Progenitor cell of endocrine pancreas (in vitro differentiated cells): ENCODE data around the gene GPC3. TPM values are rescaled to one million over a fixed set of nuclear protein-coding genes. Genes with fewer than 3 reads are reported as not detected.
A peak's percentile ranks its signal among the peaks of the same experiment; 100 is the strongest.
"Not testable (repeated sequence)": the region's sequence is repeated elsewhere in the genome, so short reads cannot be mapped to it uniquely, and the experiment has no call there.

Experiments
- DNase-seq: peaks from one replicate; pipeline ENCODE4 v3.0.0; 2021; ENCODE audit warnings: low spot score; ENCODE audit not compliant: unreplicated experiment
- H3K27ac Mint-ChIP-seq: 2 replicates; pipeline ENCODE4 v1.8.0; 2021; ENCODE audit warnings: mild to moderate bottlenecking, moderate library complexity, mixed read lengths
- H3K27me3 Mint-ChIP-seq: 2 replicates; pipeline ENCODE4 v1.8.0; 2021; ENCODE audit warnings: mixed read lengths
- H3K36me3 Mint-ChIP-seq: 2 replicates; pipeline ENCODE4 v1.8.0; 2022; ENCODE audit warnings: mixed read lengths; ENCODE audit not compliant: insufficient read depth
- H3K4me1 Mint-ChIP-seq: 2 replicates; pipeline ENCODE4 v1.8.0; 2021; ENCODE audit warnings: low read depth, mixed read lengths
- H3K4me3 Mint-ChIP-seq: 2 replicates; pipeline ENCODE4 v1.8.0; 2021; ENCODE audit warnings: low read depth, mild to moderate bottlenecking, moderate library complexity, mixed read lengths
- H3K9me3 Mint-ChIP-seq: 2 replicates; pipeline ENCODE4 v1.8.0; 2021; ENCODE audit warnings: low read depth, mixed read lengths
- CTCF ChIP-seq: fragments of 200-600 bp; sonication (generic); IDR thresholded peaks from one replicate; pipeline ENCODE4 v1.5.0; 2021; ENCODE audit warnings: antibody characterized with exemption, mild to moderate bottlenecking; ENCODE audit not compliant: unreplicated experiment
- total RNA-seq: library from RNA; stranded (reverse); gene quantifications from 2 replicates; pipeline ENCODE4 v1.2.1, GENCODE V29; 2021

GPC3 gene
- total RNA-seq, 1 donor from 2014 or later = 197 TPM

- no peak for TF ChIP-seq CTCF
- Mint-ChIP-seq H3K9me3 (no peaks in the 10 kb centered on the region), H3K27me3 (no peaks in the 10 kb centered on the region), H3K27ac (no peak overlapping the region), H3K4me3 (no peak overlapping the region), H3K4me1 (peaks cover 12% of the 10 kb centered on the region), H3K36me3 (no peaks in the 10 kb centered on the region)
- DNase-seq = no peak
These were observed 38.5 kb upstream of the GPC3 start for GRCh38 chrX:134023851-134024281.

- DNase-seq = no peak
- Mint-ChIP-seq H3K4me3 (no peak overlapping the region), H3K9me3 (no peaks in the 10 kb centered on the region), H3K36me3 (no peaks in the 10 kb centered on the region), H3K27ac (no peak overlapping the region), H3K4me1 (peaks cover 15% of the 10 kb centered on the region), H3K27me3 (no peaks in the 10 kb centered on the region)
- peak; percentile 60 for TF ChIP-seq CTCF
These were observed 35.5 kb upstream of the GPC3 start for GRCh38 chrX:134020910-134021309.

GRCh38 chrX:134019567-134020206 lies 34.3 kb upstream of the GPC3 start:
- no peak for DNase-seq
- Mint-ChIP-seq H3K27ac (no peak overlapping the region), H3K4me1 (peaks cover 16% of the 10 kb centered on the region), H3K27me3 (no peaks in the 10 kb centered on the region), H3K9me3 (no peaks in the 10 kb centered on the region), H3K36me3 (no peaks in the 10 kb centered on the region), H3K4me3 (no peak overlapping the region)
- TF ChIP-seq CTCF = no peak

- DNase-seq, H3K4me3 Mint-ChIP-seq, H3K9me3 Mint-ChIP-seq, H3K27ac Mint-ChIP-seq, H3K27me3 Mint-ChIP-seq, H3K36me3 Mint-ChIP-seq: not testable (repeated sequence)
- peaks cover 16% of the 10 kb centered on the region for H3K4me1 Mint-ChIP-seq
These were observed 30.9 kb upstream of the GPC3 start for GRCh38 chrX:134016309-134016708.

GRCh38 chrX:134015510-134015909 lies 30.1 kb upstream of the GPC3 start:
- not testable (repeated sequence) for DNase-seq, H3K4me3 Mint-ChIP-seq, H3K27me3 Mint-ChIP-seq, H3K27ac Mint-ChIP-seq, H3K36me3 Mint-ChIP-seq, H3K9me3 Mint-ChIP-seq
- H3K4me1 Mint-ChIP-seq = peaks cover 13% of the 10 kb centered on the region

- DNase-seq = no peak
- Mint-ChIP-seq H3K9me3 (no peaks in the 10 kb centered on the region), H3K27ac (no peak overlapping the region), H3K4me1 (peaks cover 14% of the 10 kb centered on the region), H3K4me3 (no peak overlapping the region), H3K27me3 (no peaks in the 10 kb centered on the region), H3K36me3 (no peaks in the 10 kb centered on the region)
- no peak for TF ChIP-seq CTCF
These were observed 28.1 kb upstream of the GPC3 start for GRCh38 chrX:134013524-134013923.
